ENCODE measurements around the gene HSD17B14. TPM values are rescaled to one million over a fixed set of nuclear protein-coding genes. Genes with fewer than 3 reads are reported as not detected.
A peak's percentile ranks its signal among the peaks of the same experiment; 100 is the strongest.

HSD17B14 gene
- total and polyA plus RNA-seq, 2 of the 13 experiments (the other 11 are each of a cell fraction or from before 2014, with no cell fraction given) = 0.58 to 1.2 TPM

GRCh38 chr19:48806818-48807589 lies 29.3 kb downstream of the HSD17B14 start:
- Histone ChIP-seq H3K79me2 (ENCODE audit: insufficient read depth, low read length) (peaks cover 12% of the 10 kb centered on the region), H2AFZ (ENCODE audit: low read length) (peak overlapping the region; percentile 57), H4K20me1 (ENCODE audit: insufficient read depth, low read length) (no peaks in the 10 kb centered on the region), H3K9me3 (ENCODE audit: low read length) (no peaks in the 10 kb centered on the region), H3K27me3 (ENCODE audit: control insufficient read depth in 1 of 2, insufficient read depth in 2 of 2, low read length in 2 of 2) (no peaks in the 10 kb centered on the region), H3K36me3 (replicated peaks in 1 of 2; ENCODE audit: control insufficient read depth in 1 of 2, insufficient read depth in 2 of 2, low read length in 2 of 2) (no peaks in the 10 kb centered on the region), H3K4me2 (ENCODE audit: low read depth, low read length) (peak overlapping the region; percentile 87), H3K4me3 (replicated peaks in 1 of 3; ENCODE audit: insufficient read depth in 1 of 3, low read depth in 2 of 3, low read length in 3 of 3) (peak overlapping the region; percentile 67 to 78 (median 73)), H3K4me1 (ENCODE audit: insufficient read depth, low read length) (peaks cover 42% of the 10 kb centered on the region), H3K27ac (ENCODE audit: extremely low read length, insufficient read depth, low read length) (peak overlapping the region; percentile 82), H3K9ac (ENCODE audit: insufficient read depth, low read depth, low read length) (peak overlapping the region; percentile 85)
- TSS peak; percentile 78 for BruUV-seq (replicated peaks)
- intact Hi-C loops (cut with micrococcal nuclease; ENCODE audit: unreplicated experiment) (no loop called here), in situ Hi-C loops (cut with HindIII; ENCODE audit: extremely low pct_ligation_motif_present, low pct_unique_long_range_greater_than_20kb) (no loop called here)
- FAIRE-seq (peak; percentile 92), ATAC-seq (peak; percentile 94), DNase-seq (ENCODE audit: low spot score) (peak; percentile 88)
- CTCF ChIA-PET (ENCODE audit: low intra/inter-chr PET ratio, low total read pairs) = no interaction called here
- POLR2A ChIA-PET = interaction anchor here (0.6 to 3.6 kb wide), 39 partner anchors 8 to 342 kb away, joined by 3 to 53 read pairs (median 4); partner anchors contain the start of genes CA11, DHDH, GYS1 and HSD17B14
- 0% methylated on average over 4 of the region's 17 CpGs for WGBS (ENCODE audit: low lambda C conversion rate)
- TF ChIP-seq ZNF615 (CRISPR knock-in tag; IDR thresholded peaks at IDR 0.05; ENCODE audit: borderline replicate concordance) = no peak
- no peak for TF ChIP-seq PRMT3 (CRISPR knock-in tag; IDR thresholded peaks at IDR 0.05; ENCODE audit: borderline replicate concordance, low read depth)
- peak; percentile 72; the same call in 1 of the 2 replicates for TF ChIP-seq GATA4 (IDR thresholded peaks at IDR 0.05; ENCODE audit: borderline replicate concordance, low read depth)
- no peak for TF ChIP-seq MAF1 (CRISPR knock-in tag; IDR thresholded peaks at IDR 0.05; ENCODE audit: borderline replicate concordance)
- no peak for TF ChIP-seq XRCC5 (optimal IDR thresholded peaks at IDR 0.05; ENCODE audit: low read length)
- no peak for TF ChIP-seq ZFAT (CRISPR knock-in tag; conservative IDR thresholded peaks at IDR 0.05)
- TF ChIP-seq KMT2B (CRISPR knock-in tag; IDR thresholded peaks at IDR 0.05) = no peak; the same call in 1 of the 2 replicates
- TF ChIP-seq MAFF (IDR thresholded peaks at IDR 0.05; ENCODE audit: low read depth, low read length) = peak; percentile 100
- TF ChIP-seq IKZF4 (CRISPR knock-in tag; IDR thresholded peaks at IDR 0.05; ENCODE audit: borderline replicate concordance, low read depth, not compliant biosample characterization) = no peak
- TF ChIP-seq ZC3H4 (CRISPR knock-in tag; IDR thresholded peaks at IDR 0.05; ENCODE audit: borderline replicate concordance) = 0 out of 2 replicates have a peak, but pooled peaks have one; percentile 23
- TF ChIP-seq HDAC1 (CRISPR knock-in tag; IDR thresholded peaks at IDR 0.05) = peak; percentile 42; the same call in 1 of the 2 replicates
- TF ChIP-seq ZMYM4 (CRISPR knock-in tag; IDR thresholded peaks at IDR 0.05) = peak; percentile 30; the same call in 1 of the 2 replicates
- TF ChIP-seq ZNF253 (CRISPR knock-in tag; IDR thresholded peaks at IDR 0.05; ENCODE audit: borderline replicate concordance) = no peak
- no peak for TF ChIP-seq ZNF33B (CRISPR knock-in tag; IDR thresholded peaks at IDR 0.05)
- no peak for TF ChIP-seq CREB1 (IDR thresholded peaks at IDR 0.05)
- TF ChIP-seq CREB1 (CRISPR knock-in tag; IDR thresholded peaks at IDR 0.05) = peak; percentile 25
- no peak; the same call in 1 of the 2 replicates for TF ChIP-seq ATF7-NPFF (CRISPR knock-in tag; IDR thresholded peaks at IDR 0.05; ENCODE audit: low read depth)
- TF ChIP-seq AHR (CRISPR knock-in tag; IDR thresholded peaks at IDR 0.05) = no peak
- no peak for TF ChIP-seq RBM39 (IDR thresholded peaks at IDR 0.05; ENCODE audit: low read depth, low read length, poor library complexity, severe bottlenecking)
- TF ChIP-seq ZNF383 (CRISPR knock-in tag; IDR thresholded peaks at IDR 0.05; ENCODE audit: borderline replicate concordance) = 0 out of 2 replicates have a peak, but pooled peaks have one; percentile 61
- TF ChIP-seq REPIN1 (CRISPR knock-in tag; IDR thresholded peaks at IDR 0.05; ENCODE audit: borderline replicate concordance, low read depth) = no peak
- no peak for TF ChIP-seq SP1 (IDR thresholded peaks at IDR 0.05)
- peak; percentile 48; the same call in 1 of the 2 replicates for TF ChIP-seq SP1 (CRISPR knock-in tag; IDR thresholded peaks at IDR 0.05)

Data from HepG2 (cell line).